Measurements from ENCODE around the gene LDLRAD3. TPM values are rescaled to one million over a fixed set of nuclear protein-coding genes. Genes with fewer than 3 reads are reported as not detected.

Gene LDLRAD3
- total RNA-seq, 2 donors from 2014 or later = 19.2 to 30.6 TPM

DNA sequence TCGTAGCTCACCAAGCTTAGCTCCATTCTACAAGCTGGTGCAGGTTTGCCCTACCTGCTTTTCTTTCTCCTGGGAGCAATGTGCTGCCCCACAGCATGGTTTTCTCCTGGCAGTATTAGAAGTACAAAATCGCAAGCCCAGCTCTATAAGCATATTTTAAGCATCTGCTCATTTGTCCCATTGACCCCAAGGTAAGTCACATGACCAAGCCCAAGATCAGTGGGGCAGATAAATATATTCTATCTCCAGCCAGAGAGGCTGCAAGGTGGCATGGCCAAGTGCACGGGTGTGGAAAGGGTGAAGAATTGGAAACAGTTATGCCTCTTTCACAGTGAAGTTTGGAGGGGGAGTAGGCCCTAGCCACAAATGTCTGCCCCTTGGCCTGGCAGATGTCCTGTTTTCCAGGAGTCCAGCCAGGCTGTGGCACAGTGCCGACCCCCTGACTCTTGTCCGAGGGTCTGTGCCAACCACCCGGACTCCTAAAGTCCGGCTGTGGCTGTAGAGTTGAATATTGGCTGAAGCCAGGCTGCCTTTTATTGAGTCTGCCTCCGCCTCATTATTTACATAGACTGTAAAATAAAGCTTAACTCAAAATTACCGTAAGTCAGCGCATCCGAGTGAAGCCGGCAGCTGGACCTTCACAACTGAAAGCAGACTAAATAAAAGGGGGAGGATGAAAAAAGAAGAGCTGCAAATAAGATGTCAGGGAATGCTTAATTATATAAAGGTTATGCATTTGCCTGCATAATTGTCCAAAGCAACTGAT is 179.7 kb downstream of the LDLRAD3 start:
- H3K4me3 ChIP-seq (ENCODE audit: low read length) = no peak overlapping the region
- Mint-ChIP-seq H3K27ac (no peak overlapping the region), H3K4me3 (no peak overlapping the region), H3K36me3 (ENCODE audit: low read depth) (peaks cover 2% of the 10 kb centered on the region), H3K27me3 (ENCODE audit: insufficient read depth) (no peaks in the 10 kb centered on the region), H3K9me3 (no peaks in the 10 kb centered on the region), H3K4me1 (peaks cover 37% of the 10 kb centered on the region)
- no peak overlapping the region for H3K27ac ChIP-seq (ENCODE audit: low read depth, low read length)
- no peaks in the 10 kb centered on the region for H3K9me3 ChIP-seq (ENCODE audit: control insufficient read depth, low read length)
- whole genome bisulfite sequencing, 2 experiments (ENCODE audit: insufficient coverage in 1 of 2, insufficient read length in 1 of 2) = 96 to 100% methylated on average over 1 to 12 of the region's 12 CpGs
- peaks cover 14% of the 10 kb centered on the region for H3K4me1 ChIP-seq (ENCODE audit: control insufficient read depth, insufficient read depth, low read length)
- no peak overlapping the region for H3K9ac ChIP-seq (ENCODE audit: extremely low read depth, low read length, poor library complexity, severe bottlenecking)
- no peak for TF ChIP-seq CTCF (conservative IDR thresholded peaks at IDR 0.05)
- no peak for DNase-seq
- H3K27me3 ChIP-seq (ENCODE audit: control insufficient read depth, insufficient read depth, low read length, poor library complexity, severe bottlenecking) = no peaks in the 10 kb centered on the region
- H3K36me3 ChIP-seq (ENCODE audit: control insufficient read depth, insufficient read depth, low read length) = no peaks in the 10 kb centered on the region

- Mint-ChIP-seq H3K36me3 (ENCODE audit: low read depth) (peaks cover 10% of the 10 kb centered on the region), H3K27ac (peak overlapping the region; percentile 14), H3K4me3 (no peak overlapping the region), H3K4me1 (peaks cover 55% of the 10 kb centered on the region), H3K9me3 (peaks cover 13% of the 10 kb centered on the region), H3K27me3 (ENCODE audit: insufficient read depth) (no peaks in the 10 kb centered on the region)
- Histone ChIP-seq H3K4me3 (ENCODE audit: low read length) (no peak overlapping the region), H3K9ac (ENCODE audit: extremely low read depth, low read length, poor library complexity, severe bottlenecking) (no peak overlapping the region), H3K36me3 (ENCODE audit: control insufficient read depth, insufficient read depth, low read length) (no peaks in the 10 kb centered on the region), H3K27ac (ENCODE audit: low read depth, low read length) (peak overlapping the region; percentile 29), H3K4me1 (ENCODE audit: control insufficient read depth, insufficient read depth, low read length) (peaks cover 28% of the 10 kb centered on the region), H3K9me3 (ENCODE audit: control insufficient read depth, low read length) (peaks cover 15% of the 10 kb centered on the region), H3K27me3 (ENCODE audit: control insufficient read depth, insufficient read depth, low read length, poor library complexity, severe bottlenecking) (no peaks in the 10 kb centered on the region)
- WGBS, 2 experiments (ENCODE audit: insufficient coverage in 1 of 2, insufficient read length in 1 of 2) = 50 to 76% methylated on average over 3 of the region's 3 CpGs
- DNase-seq = no peak
- TF ChIP-seq CTCF (conservative IDR thresholded peaks at IDR 0.05) = no peak
Observed at GRCh38 chr11:36126678-36127077, 182.8 kb downstream of the LDLRAD3 start.

- no peak for DNase-seq
- Histone ChIP-seq H3K27me3 (ENCODE audit: control insufficient read depth, insufficient read depth, low read length, poor library complexity, severe bottlenecking) (no peaks in the 10 kb centered on the region), H3K9ac (ENCODE audit: extremely low read depth, low read length, poor library complexity, severe bottlenecking) (no peak overlapping the region), H3K9me3 (ENCODE audit: control insufficient read depth, low read length) (peaks cover 15% of the 10 kb centered on the region), H3K4me1 (ENCODE audit: control insufficient read depth, insufficient read depth, low read length) (peaks cover 28% of the 10 kb centered on the region), H3K27ac (ENCODE audit: low read depth, low read length) (no peak overlapping the region), H3K4me3 (ENCODE audit: low read length) (no peak overlapping the region), H3K36me3 (ENCODE audit: control insufficient read depth, insufficient read depth, low read length) (no peaks in the 10 kb centered on the region)
- Mint-ChIP-seq H3K4me3 (no peak overlapping the region), H3K27me3 (ENCODE audit: insufficient read depth) (no peaks in the 10 kb centered on the region), H3K4me1 (peaks cover 60% of the 10 kb centered on the region), H3K36me3 (ENCODE audit: low read depth) (peaks cover 10% of the 10 kb centered on the region), H3K27ac (no peak overlapping the region), H3K9me3 (peaks cover 14% of the 10 kb centered on the region)
- no peak for TF ChIP-seq CTCF (conservative IDR thresholded peaks at IDR 0.05)
Observed at GRCh38 chr11:36127550-36127949, 183.7 kb downstream of the LDLRAD3 start.
